Activated CD4-positive, alpha-beta T cell treated with anti-CD3 and anti-CD28 coated beads for 36 hours (primary cell): ENCODE data around the gene ZNF787. TPM values are rescaled to one million over a fixed set of nuclear protein-coding genes. Genes with fewer than 3 reads are reported as not detected.
A peak's percentile ranks its signal among the peaks of the same experiment; 100 is the strongest.

Experiments used
- ATAC-seq: fragments of 200-7000 bp; cut with Tn5 transposase; one replicate; pipeline ENCODE4 v1.10.0; 2021; ENCODE audit warnings: mild to moderate bottlenecking, moderate library complexity
- CTCF ChIA-PET: fragments of 350-600 bp; sonication (Branson Sonifier 250); formaldehyde crosslinking; loops from one replicate; lab custom pipeline; 2021; ENCODE audit warnings: antibody characterized with exemption; lab: Charles Lee
- POLR2A ChIA-PET: fragments of 350-600 bp; sonication (Branson Sonifier 250); formaldehyde crosslinking; loops from one replicate; lab custom pipeline; 2021; ENCODE audit warnings: antibody characterized with exemption, inconsistent platforms; lab: Charles Lee
- DNase-seq: peaks from one replicate; pipeline ENCODE4 v3.0.0-alpha.2; 2020
- H3K27ac Mint-ChIP-seq: one replicate; pipeline ENCODE4 v1.8.0; 2021; ENCODE audit warnings: mixed read lengths
- H3K27me3 Mint-ChIP-seq: one replicate; pipeline ENCODE4 v1.8.0; 2021; ENCODE audit warnings: mixed read lengths
- H3K36me3 Mint-ChIP-seq: one replicate; pipeline ENCODE4 v1.8.0; 2021; ENCODE audit warnings: low read depth, mixed read lengths
- H3K4me1 Mint-ChIP-seq: one replicate; pipeline ENCODE4 v1.8.0; 2021; ENCODE audit warnings: mixed read lengths
- H3K4me3 Mint-ChIP-seq: one replicate; pipeline ENCODE4 v1.8.0; 2021; ENCODE audit warnings: mild to moderate bottlenecking, moderate library complexity, mixed read lengths
- H3K9me3 Mint-ChIP-seq: one replicate; pipeline ENCODE4 v1.8.0; 2021; ENCODE audit warnings: low read depth, mixed read lengths
- intact Hi-C, 2 experiments: fragments of 100-400 bp; cut with DNase I in 1 of 2; cut with micrococcal nuclease in 1 of 2; formaldehyde crosslinking; loops; one replicate each; pipeline versions ENCODE4 v1.14.2 to v1.15.1; 2022 to 2024; cut with DNase I, micrococcal nuclease
- total RNA-seq, 2 experiments: library from RNA; stranded (reverse); gene quantifications; one replicate each; pipeline ENCODE4 v1.2.3, GENCODE V29; 2021

Gene ZNF787
- total RNA-seq, 2 experiments from 2014 or later: 27.6 to 28.4 TPM

DNA sequence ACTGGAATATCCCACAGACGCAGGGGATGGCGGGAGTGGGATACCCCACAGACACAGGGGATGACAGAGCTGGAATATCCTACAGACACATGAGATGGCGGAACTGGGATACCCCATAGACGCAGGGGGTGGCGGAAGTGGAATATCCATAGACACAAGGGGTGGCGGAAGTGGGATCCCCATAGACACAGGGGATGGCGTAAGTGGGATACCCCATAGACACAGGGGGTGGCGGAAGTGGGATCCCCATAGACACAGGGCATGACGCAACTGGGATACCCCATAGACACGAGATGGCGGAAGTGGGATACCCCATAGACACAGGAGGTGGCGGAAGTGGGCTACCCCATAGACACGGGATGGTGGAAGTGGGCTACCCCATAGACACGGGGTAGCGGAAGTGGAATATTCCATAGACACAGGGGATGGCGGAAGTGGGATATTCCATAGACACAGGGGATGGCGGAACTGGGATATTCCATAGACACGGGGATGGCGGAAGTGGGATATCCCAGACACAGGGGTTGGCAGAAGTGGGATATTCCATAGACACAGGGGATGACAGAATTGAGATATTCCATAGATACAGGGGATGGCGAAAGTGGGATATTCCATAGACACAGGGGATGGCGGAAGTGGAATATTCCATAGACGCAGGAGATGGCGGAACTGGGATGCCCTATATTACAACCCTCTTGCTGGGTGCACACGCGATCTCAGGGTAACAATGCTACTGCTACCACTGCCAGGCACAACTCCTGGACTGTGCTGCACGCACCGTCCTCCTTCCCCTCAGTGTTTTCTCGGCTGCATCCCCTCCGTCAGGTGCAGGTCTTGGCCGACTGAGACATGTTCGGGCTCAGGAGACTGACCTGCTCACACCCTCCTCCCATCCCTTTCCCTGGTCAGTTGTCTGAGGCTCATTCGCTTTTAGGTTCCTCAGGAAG, 28.1 kb downstream of the ZNF787 start:
- H3K27me3 Mint-ChIP-seq: no peaks in the 10 kb centered on the region
- POLR2A ChIA-PET: no interaction called here
- no peaks in the 10 kb centered on the region for H3K4me1 Mint-ChIP-seq
- ATAC-seq (no peak), DNase-seq (no peak)
- intact Hi-C loops: no loop called here
- H3K36me3 Mint-ChIP-seq: peaks cover 42% of the 10 kb centered on the region
- no peak overlapping the region for H3K4me3 Mint-ChIP-seq
- no peaks in the 10 kb centered on the region for H3K9me3 Mint-ChIP-seq
- H3K27ac Mint-ChIP-seq: no peak overlapping the region
- CTCF ChIA-PET: no interaction called here

DNA sequence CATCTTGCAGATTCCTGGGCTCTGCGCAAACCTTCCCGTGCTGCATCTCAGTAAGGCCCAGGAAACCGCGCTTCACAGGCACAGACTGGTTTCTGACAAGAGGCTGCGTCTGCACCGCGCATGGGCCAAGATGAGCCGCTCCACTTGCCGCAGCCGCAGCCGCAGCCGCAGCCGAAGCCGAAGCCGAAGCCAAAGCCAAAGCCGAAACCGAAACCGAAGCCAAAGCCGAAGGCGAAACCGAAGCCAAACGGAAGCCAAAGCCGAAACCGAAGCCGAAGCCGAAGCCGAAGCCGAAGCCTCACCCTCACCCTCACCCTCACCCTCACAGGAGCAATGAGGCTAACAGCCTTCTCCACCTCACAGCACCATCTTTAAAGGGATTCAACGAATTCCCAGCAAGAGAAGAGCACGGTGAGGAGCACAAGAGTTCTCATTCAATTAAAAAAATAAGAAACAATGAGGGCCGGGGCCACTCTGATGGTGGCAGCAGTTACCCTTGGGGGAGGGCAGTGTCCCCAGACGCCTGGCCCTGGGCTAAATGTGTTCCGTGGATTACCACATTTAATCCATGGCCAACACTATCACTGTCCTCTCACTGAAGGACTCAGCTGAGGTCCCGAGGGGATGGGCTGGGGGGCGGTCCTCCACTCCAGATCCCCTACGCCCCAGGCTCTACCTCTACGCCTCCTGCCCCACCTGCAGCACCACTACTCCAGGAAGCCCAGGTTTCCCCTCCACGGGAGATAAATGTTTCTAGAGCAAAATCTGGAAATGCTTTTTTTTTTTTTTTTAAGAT, 29.1 kb downstream of the ZNF787 start:
- ATAC-seq: no peak
- ChIA-PET CTCF (interaction anchor here (0.7 to 1.1 kb wide), 2 partner anchors 10 to 15 kb away, joined by 3 to 4 read pairs; no protein-coding TSS in a partner anchor), POLR2A (no interaction called here)
- H3K27me3 Mint-ChIP-seq: no peaks in the 10 kb centered on the region
- DNase-seq: no peak
- no peaks in the 10 kb centered on the region for H3K4me1 Mint-ChIP-seq
- H3K27ac Mint-ChIP-seq: no peak overlapping the region
- peaks cover 38% of the 10 kb centered on the region for H3K36me3 Mint-ChIP-seq
- intact Hi-C loops: no loop called here
- no peak overlapping the region for H3K4me3 Mint-ChIP-seq
- H3K9me3 Mint-ChIP-seq: no peaks in the 10 kb centered on the region

DNA sequence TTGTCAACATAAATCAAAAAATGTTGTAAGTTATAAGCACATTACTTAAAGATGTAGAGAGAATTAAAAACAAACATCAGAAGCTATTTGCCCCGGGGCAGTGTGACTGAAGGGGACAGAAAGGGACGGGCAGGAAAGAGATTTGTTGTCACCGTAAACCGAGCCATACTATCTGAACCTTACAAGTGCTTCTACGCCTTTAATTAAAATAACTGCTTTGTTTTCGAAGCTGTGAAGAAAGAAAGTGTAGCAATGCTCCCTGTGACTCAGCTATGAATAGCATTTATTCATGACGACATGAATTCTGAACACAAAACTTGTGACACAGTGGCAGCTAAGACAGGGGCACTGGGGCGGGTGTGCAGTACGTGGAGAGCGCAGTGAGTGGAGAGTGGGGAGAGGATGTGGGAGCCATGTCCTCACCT, 30.0 kb downstream of the ZNF787 start:
- Mint-ChIP-seq H3K4me1 (no peaks in the 10 kb centered on the region), H3K4me3 (no peak overlapping the region), H3K27me3 (no peaks in the 10 kb centered on the region), H3K9me3 (no peaks in the 10 kb centered on the region), H3K36me3 (peaks cover 38% of the 10 kb centered on the region), H3K27ac (no peak overlapping the region)
- ChIA-PET CTCF (interaction anchor here (0.7 to 1.1 kb wide), 2 partner anchors 9 to 14 kb away, joined by 3 to 4 read pairs; no protein-coding TSS in a partner anchor), POLR2A (no interaction called here)
- intact Hi-C loops: no loop called here
- DNase-seq (no peak), ATAC-seq (no peak)

DNA sequence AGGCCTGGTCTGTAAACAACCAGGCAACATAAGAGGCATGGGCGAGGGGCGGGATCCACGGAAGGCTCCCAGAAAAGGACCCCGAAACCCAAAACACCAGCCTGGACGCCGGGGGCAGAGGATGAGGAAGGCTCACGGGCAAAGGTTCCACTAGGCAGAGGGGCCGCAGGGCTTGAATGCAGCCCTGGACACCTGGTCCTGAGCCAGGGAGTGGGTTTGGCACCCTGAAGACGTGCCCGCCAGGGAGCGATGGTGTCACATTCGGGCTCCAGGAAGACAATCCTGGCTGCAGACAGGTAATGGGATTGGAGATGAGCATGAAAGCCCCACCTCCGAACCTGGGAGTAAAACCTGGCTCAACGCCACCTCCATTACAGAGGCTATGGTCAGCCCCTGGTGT, 31.8 kb downstream of the ZNF787 start:
- H3K27ac Mint-ChIP-seq: no peak overlapping the region
- no peaks in the 10 kb centered on the region for H3K4me1 Mint-ChIP-seq
- CTCF ChIA-PET: no interaction called here
- POLR2A ChIA-PET: no interaction called here
- peaks cover 31% of the 10 kb centered on the region for H3K36me3 Mint-ChIP-seq
- ATAC-seq (no peak), DNase-seq (no peak)
- no peak overlapping the region for H3K4me3 Mint-ChIP-seq
- no peaks in the 10 kb centered on the region for H3K27me3 Mint-ChIP-seq
- H3K9me3 Mint-ChIP-seq: no peaks in the 10 kb centered on the region
- intact Hi-C loops: no loop called here

DNA sequence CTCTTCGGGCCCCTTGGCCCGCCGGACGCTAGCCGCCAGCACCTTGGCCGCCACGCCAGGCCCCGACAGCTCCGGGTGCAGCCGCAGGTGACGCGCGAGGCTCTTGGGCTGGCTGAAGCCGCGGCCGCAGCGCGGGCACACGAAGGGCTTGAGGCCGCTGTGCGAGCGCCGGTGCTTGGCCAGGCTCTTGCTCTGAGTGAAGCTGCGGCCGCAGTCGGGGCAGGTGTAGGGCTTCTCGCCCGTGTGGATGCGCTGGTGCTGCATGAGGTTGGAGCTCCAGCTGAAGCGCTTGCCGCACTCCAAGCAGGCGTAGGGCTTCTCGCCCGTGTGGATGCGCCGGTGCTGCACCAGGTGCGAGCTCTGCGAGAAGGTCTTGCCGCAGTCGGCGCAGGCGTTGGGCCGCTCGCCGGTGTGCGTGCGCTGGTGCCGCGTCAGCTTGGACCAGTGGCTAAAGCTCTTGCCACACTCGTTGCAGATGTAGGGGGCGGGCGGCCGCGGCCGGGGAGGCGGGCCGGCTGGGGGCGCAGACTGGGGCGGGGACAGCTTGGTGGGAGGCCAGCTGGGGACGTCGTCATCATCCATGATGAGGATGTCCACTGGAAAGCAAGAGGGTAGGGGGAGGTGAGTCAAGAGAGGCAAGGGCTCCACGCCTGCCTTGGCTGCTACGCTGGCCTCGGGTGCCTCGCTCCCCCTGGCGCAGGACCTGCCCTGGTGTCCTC, 32.4 kb downstream of the ZNF787 start:
- H3K4me1 Mint-ChIP-seq: no peaks in the 10 kb centered on the region
- H3K27ac Mint-ChIP-seq: no peak overlapping the region
- intact Hi-C loops: no loop called here
- H3K27me3 Mint-ChIP-seq: no peaks in the 10 kb centered on the region
- DNase-seq (no peak), ATAC-seq (no peak)
- ChIA-PET CTCF (no interaction called here), POLR2A (no interaction called here)
- no peaks in the 10 kb centered on the region for H3K9me3 Mint-ChIP-seq
- no peak overlapping the region for H3K4me3 Mint-ChIP-seq
- peaks cover 27% of the 10 kb centered on the region for H3K36me3 Mint-ChIP-seq

DNA sequence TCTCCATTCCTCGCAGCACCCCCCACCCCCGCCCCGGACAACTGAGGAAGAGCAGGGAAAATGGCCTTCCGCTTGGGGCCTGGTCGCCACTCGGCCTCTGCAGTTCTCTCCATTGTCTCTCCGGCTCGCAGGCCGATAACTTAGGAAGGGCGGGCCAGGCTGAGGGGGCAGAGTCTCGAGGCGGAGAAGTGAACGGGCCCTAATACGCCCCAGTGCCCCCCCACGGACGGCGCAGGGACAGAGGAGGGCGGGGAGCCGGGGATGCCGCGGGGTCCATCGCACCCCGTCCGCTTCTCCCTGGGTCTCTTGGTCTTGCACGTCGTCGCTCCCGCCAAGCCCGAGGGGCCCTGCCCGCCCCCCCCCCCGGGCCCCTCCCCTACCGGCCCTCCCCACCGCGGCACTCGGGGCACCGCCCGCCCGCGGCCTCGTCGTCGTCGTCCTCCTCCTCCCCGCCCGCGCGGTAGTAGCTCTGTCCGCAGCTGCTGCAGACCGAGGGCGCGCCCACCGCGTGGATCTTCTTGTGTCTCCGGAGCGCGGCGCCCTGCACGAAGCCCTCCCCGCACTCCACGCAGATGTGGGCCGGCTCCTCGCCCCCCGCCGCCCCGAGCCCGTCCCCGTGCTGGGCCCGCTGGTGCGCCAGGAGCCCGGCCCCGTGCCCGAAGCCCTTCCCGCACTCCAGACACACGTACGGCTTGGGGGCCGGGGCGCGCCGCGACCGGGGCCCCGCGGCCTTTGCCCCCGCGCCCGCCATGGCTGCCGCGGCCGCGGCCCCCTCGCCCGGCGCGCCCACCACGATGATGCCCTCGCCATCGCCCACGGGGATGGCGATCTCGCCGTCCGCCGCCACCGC, 33.2 kb downstream of the ZNF787 start:
- H3K4me3 Mint-ChIP-seq: no peak overlapping the region
- POLR2A ChIA-PET: no interaction called here
- H3K36me3 Mint-ChIP-seq: peaks cover 21% of the 10 kb centered on the region
- CTCF ChIA-PET: no interaction called here
- intact Hi-C loops: no loop called here
- no peaks in the 10 kb centered on the region for H3K4me1 Mint-ChIP-seq
- no peaks in the 10 kb centered on the region for H3K9me3 Mint-ChIP-seq
- ATAC-seq: no peak
- no peaks in the 10 kb centered on the region for H3K27me3 Mint-ChIP-seq
- no peak for DNase-seq
- H3K27ac Mint-ChIP-seq: no peak overlapping the region

DNA sequence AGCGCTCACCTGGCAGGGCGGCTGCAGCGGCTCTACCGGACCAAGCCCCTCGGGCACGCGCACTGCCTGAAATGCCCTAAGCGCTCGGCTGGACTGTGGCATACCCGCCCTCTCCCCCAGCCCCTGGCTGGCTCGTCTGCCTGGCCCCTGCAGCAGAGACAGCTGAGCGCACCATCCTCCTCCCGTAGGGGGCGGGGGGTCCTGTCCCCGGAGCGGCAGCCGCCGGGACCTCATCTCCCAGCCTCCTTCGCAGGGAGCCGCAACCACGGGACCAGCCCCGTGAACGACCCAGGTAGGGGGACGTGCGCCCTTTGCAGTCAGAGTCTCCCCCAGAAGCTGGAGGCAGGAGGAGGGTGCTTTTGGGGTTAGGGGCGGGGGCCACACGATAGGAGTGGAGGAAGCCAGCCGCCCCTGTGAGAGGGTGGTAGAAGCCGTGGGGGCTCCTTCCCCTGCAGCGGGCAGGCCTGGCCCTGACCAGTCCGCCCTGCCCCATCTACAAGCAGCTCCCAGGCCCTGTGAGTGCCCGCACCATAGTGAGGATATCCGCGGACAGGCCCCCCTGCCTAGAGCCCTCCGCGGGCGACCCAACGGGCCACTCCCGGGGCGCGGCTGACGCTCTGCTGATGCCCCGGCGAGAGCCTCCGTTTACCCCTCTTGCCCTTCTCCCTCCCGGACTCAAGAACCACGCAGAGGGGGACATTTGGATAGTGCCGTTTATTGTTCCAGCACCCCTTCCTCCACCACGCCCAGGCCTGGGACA, 34.2 kb downstream of the ZNF787 start:
- no peak overlapping the region for H3K4me3 Mint-ChIP-seq
- ChIA-PET CTCF (no interaction called here), POLR2A (no interaction called here)
- intact Hi-C loops: no loop called here
- no peaks in the 10 kb centered on the region for H3K27me3 Mint-ChIP-seq
- H3K9me3 Mint-ChIP-seq: no peaks in the 10 kb centered on the region
- no peaks in the 10 kb centered on the region for H3K4me1 Mint-ChIP-seq
- no peak overlapping the region for H3K27ac Mint-ChIP-seq
- DNase-seq (no peak), ATAC-seq (no peak)
- H3K36me3 Mint-ChIP-seq: peaks cover 16% of the 10 kb centered on the region

DNA sequence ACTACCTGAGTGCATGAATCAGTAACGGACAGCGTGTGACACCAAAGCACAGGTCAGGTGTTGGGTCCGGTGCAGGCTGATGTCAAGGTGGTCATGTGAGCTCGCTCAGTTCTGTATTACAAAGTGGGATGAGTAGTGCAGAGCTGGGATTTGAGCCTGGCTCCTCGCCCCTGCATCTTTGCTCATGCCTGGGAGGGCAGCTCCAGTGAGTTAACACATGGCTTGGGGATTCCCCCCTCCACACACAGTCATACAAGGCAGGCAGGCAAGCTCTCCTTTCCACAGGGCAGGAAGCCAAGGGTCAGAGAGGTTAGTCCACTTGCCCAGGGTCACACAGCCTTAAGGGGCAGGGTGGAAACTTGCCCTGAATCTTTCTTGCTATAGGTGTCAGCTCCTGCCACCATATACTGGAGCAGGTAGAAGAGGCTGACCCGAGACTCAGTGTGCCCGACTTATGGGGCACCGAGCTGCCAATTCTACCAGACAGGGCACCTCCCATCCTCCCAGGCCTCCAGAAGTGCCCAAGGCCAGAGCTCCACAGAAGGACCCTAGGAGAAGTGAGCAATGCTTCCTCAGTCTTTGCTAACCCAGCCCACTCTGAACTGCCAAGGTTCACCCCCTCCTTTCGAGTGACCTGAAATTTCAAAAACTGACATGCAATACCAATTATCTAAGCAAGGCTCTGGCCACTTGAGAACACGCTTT, 35.4 kb downstream of the ZNF787 start:
- intact Hi-C loops: no loop called here

DNA sequence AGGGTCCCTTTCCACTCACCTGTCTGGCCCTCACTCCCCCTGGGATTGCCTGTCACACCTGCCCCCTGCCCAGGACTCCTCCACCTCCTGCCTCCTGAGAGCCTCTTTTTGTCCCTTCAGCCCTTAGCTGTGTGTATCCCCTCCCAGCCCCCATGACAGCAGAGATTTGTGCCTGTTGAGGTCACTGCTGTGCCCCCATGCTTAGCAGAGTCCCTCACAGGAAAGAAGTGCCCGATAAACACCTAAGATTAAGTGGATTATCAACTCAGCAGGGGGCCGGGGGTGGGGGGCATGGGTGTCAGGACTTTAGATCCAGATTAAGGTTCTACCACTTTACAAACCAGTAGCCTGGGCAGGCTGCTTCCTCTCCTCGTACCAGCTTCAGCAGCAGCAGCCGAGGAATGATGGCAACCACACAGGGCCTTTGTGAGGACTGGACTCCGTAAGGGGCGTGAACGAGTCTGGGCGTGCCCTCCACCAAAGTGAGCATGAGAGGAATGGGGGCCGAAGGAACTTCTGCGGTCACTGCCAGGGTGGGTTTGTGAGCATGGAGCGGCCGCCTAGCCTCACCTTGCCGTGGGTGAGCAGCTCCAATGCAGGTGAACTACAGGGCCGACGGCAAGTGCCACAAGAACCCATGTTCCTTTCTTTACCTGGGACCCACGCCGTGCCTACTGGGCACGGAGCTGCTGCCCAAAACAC, 36.1 kb downstream of the ZNF787 start:
- no peak overlapping the region for H3K27ac Mint-ChIP-seq
- no peak for DNase-seq
- no peak for ATAC-seq
- H3K4me3 Mint-ChIP-seq: no peak overlapping the region
- intact Hi-C loops: no loop called here
- H3K9me3 Mint-ChIP-seq: no peaks in the 10 kb centered on the region
- CTCF ChIA-PET: interaction anchor here (0.6 to 0.8 kb wide), 3 partner anchors 19 to 861 kb away, joined by 3 read pairs; no protein-coding TSS in a partner anchor
- POLR2A ChIA-PET: interaction anchor here (0.6 kb wide), 1 partner anchor 570 kb away, joined by 3 read pairs; no protein-coding TSS in a partner anchor
- H3K36me3 Mint-ChIP-seq: peaks cover 8% of the 10 kb centered on the region
- H3K27me3 Mint-ChIP-seq: peaks cover 8% of the 10 kb centered on the region
- H3K4me1 Mint-ChIP-seq: peaks cover 10% of the 10 kb centered on the region

More for the DNA sequence above, 35.4 kb downstream of the ZNF787 start:
- peaks cover 8% of the 10 kb centered on the region for H3K27me3 Mint-ChIP-seq
- no peak overlapping the region for H3K4me3 Mint-ChIP-seq
- peak; percentile 45 for ATAC-seq
- DNase-seq: no peak
- H3K4me1 Mint-ChIP-seq: peaks cover 8% of the 10 kb centered on the region
- no peak overlapping the region for H3K27ac Mint-ChIP-seq
- H3K36me3 Mint-ChIP-seq: peaks cover 9% of the 10 kb centered on the region
- ChIA-PET POLR2A (interaction anchor here (0.6 kb wide), 1 partner anchor 571 kb away, joined by 3 read pairs; no protein-coding TSS in a partner anchor), CTCF (interaction anchor here (0.6 kb wide), 2 partner anchors 20 to 860 kb away, joined by 3 read pairs; no protein-coding TSS in a partner anchor)
- no peaks in the 10 kb centered on the region for H3K9me3 Mint-ChIP-seq
